Neural cell (in vitro differentiated cells): Measurements from ENCODE around the gene NMT1. TPM values are rescaled to one million over a fixed set of nuclear protein-coding genes. Genes with fewer than 3 reads are reported as not detected.

Experiments
- H2AFZ ChIP-seq: fragments of 200-600, 300-800 bp; sonication (generic), shearing (Covaris generic); 2 replicates; pipeline ENCODE4 v1.6.0; 2014; ENCODE audit warnings: low read depth, mild to moderate bottlenecking, antibody characterized with exemption, low read length, moderate library complexity
- H3F3A ChIP-seq: fragments of 200-600 bp; shearing (Covaris generic); 2 replicates; pipeline ENCODE4 v1.6.1; 2016; ENCODE audit warnings: mild to moderate bottlenecking, moderate library complexity, mixed read lengths, antibody characterized with exemption, low read length; ENCODE audit not compliant: insufficient read depth, poor library complexity, severe bottlenecking
- H3K27ac ChIP-seq: fragments of 200-600, 300-800 bp; sonication (generic), shearing (Covaris generic); 2 replicates; pipeline ENCODE4 v1.5.1; 2014; ENCODE audit warnings: mild to moderate bottlenecking, low read length, moderate library complexity
- H3K27me3 ChIP-seq: fragments of 300-800, 200-600 bp; sonication (generic), shearing (Covaris generic); 2 replicates; pipeline ENCODE4 v1.6.0; 2014; ENCODE audit warnings: mild to moderate bottlenecking, low read depth, low read length, moderate library complexity; ENCODE audit not compliant: insufficient read depth
- H3K36me3 ChIP-seq: fragments of 300-800, 200-600 bp; sonication (generic), shearing (Covaris generic); 2 replicates; pipeline ENCODE4 v1.5.1; 2014; ENCODE audit warnings: mild to moderate bottlenecking, antibody characterized with exemption, low read length, moderate library complexity; ENCODE audit not compliant: insufficient read depth
- H3K4me2 ChIP-seq: fragments of 300-800, 200-600 bp; sonication (generic), shearing (Covaris generic); 2 replicates; pipeline ENCODE4 v1.6.0; 2014; ENCODE audit warnings: mild to moderate bottlenecking, low read length
- H3K4me3 ChIP-seq: fragments of 300-800, 200-600 bp; sonication (generic), shearing (Covaris generic); 2 replicates; pipeline ENCODE4 v1.5.1; 2014; ENCODE audit warnings: mild to moderate bottlenecking, low read length, moderate library complexity
- H3K79me2 ChIP-seq: fragments of 200-600 bp; shearing (Covaris generic); replicated peaks from 2 replicates; pipeline ENCODE4 v1.6.0; 2014; ENCODE audit warnings: mild to moderate bottlenecking, low read length, moderate library complexity; ENCODE audit not compliant: insufficient read depth
- H3K9ac ChIP-seq: fragments of 300-800, 200-600 bp; sonication (generic), shearing (Covaris generic); 2 replicates; pipeline ENCODE4 v1.6.1; 2016; ENCODE audit warnings: mild to moderate bottlenecking, low read length, mixed read lengths
- H3K9me2 ChIP-seq: fragments of 200-600 bp; shearing (Covaris generic); 2 replicates; pipeline ENCODE4 v1.6.1; 2016; ENCODE audit warnings: mild to moderate bottlenecking, low read length, mixed read lengths; ENCODE audit not compliant: insufficient read depth
- H3K9me3 ChIP-seq: fragments of 200-600, 300-800 bp; sonication (generic), shearing (Covaris generic); 2 replicates; pipeline ENCODE4 v1.6.1; 2016; ENCODE audit warnings: mild to moderate bottlenecking, mixed run types, low read length, moderate library complexity, mixed read lengths
- H4K20me1 ChIP-seq: fragments of 200-600 bp; shearing (Covaris generic); 2 replicates; pipeline ENCODE4 v1.6.1; 2016; ENCODE audit warnings: mild to moderate bottlenecking, mixed run types; ENCODE audit not compliant: insufficient read depth
- EP300 ChIP-seq: fragments of 450-650 bp; conservative IDR thresholded peaks from 2 replicates; pipeline ENCODE4 v1.6.1; 2014; ENCODE audit warnings: antibody characterized with exemption, mild to moderate bottlenecking, moderate library complexity; ENCODE audit not compliant: poor library complexity, severe bottlenecking
- EZH2 ChIP-seq: fragments of 200-600, 300-800 bp; shearing (Covaris generic), sonication (generic); IDR thresholded peaks from 2 replicates; pipeline ENCODE4 v1.6.1; 2014; ENCODE audit warnings: antibody characterized with exemption, low read length, borderline replicate concordance, mild to moderate bottlenecking; ENCODE audit not compliant: insufficient read depth, poor library complexity, severe bottlenecking
- MXI1 ChIP-seq: fragments of 450-650 bp; conservative IDR thresholded peaks from 2 replicates; pipeline ENCODE4 v1.6.1; 2014; ENCODE audit warnings: antibody characterized with exemption, mild to moderate bottlenecking; ENCODE audit not compliant: poor library complexity, severe bottlenecking
- POLR2AphosphoS5 ChIP-seq: IDR thresholded peaks from 2 replicates; pipeline ENCODE4 v1.6.1; 2012
- RAD21 ChIP-seq: fragments of 450-650 bp; conservative IDR thresholded peaks from 2 replicates; pipeline ENCODE4 v1.6.1; 2014; ENCODE audit warnings: antibody characterized with exemption, mild to moderate bottlenecking, moderate library complexity
- REST ChIP-seq: IDR thresholded peaks from 2 replicates; pipeline ENCODE4 v1.6.1; 2012; ENCODE audit warnings: borderline replicate concordance
- SMC3 ChIP-seq: fragments of 450-650 bp; conservative IDR thresholded peaks from 2 replicates; pipeline ENCODE4 v1.6.1; 2014; ENCODE audit warnings: antibody characterized with exemption, mild to moderate bottlenecking, moderate library complexity; ENCODE audit not compliant: poor library complexity
- TAF1 ChIP-seq: IDR thresholded peaks from 2 replicates; pipeline ENCODE4 v1.6.1; 2012; ENCODE audit warnings: low read depth
- polyA plus RNA-seq: library from polyadenylated mRNA; depleted of rRNA; stranded (reverse); fragments of >200 nt; gene quantifications from 2 replicates; pipeline ENCODE4 v1.2.3, GENCODE V29; 2014
- TF ChIP-seq, protein P1 (sequence below): fragments of 450-650 bp; IDR thresholded peaks from 2 replicates; pipeline ENCODE4 v1.5.1; 2014; ENCODE audit warnings: antibody characterized with exemption, mild to moderate bottlenecking, moderate library complexity; ENCODE audit not compliant: poor library complexity, severe bottlenecking

The NMT1 gene
- polyA plus RNA-seq, 1 donor from 2014 or later = 23.4 TPM

DNA sequence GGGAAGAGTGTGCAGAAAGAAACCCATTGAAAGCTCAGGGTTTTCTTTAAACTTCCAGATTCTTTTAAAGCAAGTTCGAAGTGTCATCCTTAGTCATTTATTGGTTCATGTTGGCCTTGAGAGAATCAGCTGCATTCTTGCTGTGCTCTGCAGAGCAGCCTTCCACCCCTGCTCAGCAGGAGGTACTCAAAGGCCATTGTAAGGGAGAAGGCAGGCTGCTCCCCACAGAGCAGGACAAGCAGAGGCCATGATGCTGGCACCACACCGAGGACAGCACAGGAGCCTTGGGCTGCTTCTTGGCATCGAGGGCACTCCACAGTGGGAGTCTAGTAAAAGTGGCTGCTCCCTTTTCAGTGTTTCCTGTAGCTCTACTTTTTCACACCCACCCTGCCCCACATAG is 29.6 kb downstream of the NMT1 start:
- no peak overlapping the region for H3K9ac ChIP-seq
- no peak overlapping the region for H2AFZ ChIP-seq
- H4K20me1 ChIP-seq = no peaks in the 10 kb centered on the region
- H3K27ac ChIP-seq = no peak overlapping the region
- no peaks in the 10 kb centered on the region for H3K79me2 ChIP-seq
- no peaks in the 10 kb centered on the region for H3K36me3 ChIP-seq
- H3K9me3 ChIP-seq = no peaks in the 10 kb centered on the region
- H3K4me2 ChIP-seq = no peak overlapping the region
- H3F3A ChIP-seq = no peaks in the 10 kb centered on the region
- no peaks in the 10 kb centered on the region for H3K27me3 ChIP-seq
- TF ChIP-seq POLR2AphosphoS5 = no peak
- H3K9me2 ChIP-seq = no peaks in the 10 kb centered on the region
- H3K4me3 ChIP-seq = no peak overlapping the region

- H3K36me3 ChIP-seq = no peaks in the 10 kb centered on the region
- H3K79me2 ChIP-seq = no peaks in the 10 kb centered on the region
- TF ChIP-seq, protein P1, sequence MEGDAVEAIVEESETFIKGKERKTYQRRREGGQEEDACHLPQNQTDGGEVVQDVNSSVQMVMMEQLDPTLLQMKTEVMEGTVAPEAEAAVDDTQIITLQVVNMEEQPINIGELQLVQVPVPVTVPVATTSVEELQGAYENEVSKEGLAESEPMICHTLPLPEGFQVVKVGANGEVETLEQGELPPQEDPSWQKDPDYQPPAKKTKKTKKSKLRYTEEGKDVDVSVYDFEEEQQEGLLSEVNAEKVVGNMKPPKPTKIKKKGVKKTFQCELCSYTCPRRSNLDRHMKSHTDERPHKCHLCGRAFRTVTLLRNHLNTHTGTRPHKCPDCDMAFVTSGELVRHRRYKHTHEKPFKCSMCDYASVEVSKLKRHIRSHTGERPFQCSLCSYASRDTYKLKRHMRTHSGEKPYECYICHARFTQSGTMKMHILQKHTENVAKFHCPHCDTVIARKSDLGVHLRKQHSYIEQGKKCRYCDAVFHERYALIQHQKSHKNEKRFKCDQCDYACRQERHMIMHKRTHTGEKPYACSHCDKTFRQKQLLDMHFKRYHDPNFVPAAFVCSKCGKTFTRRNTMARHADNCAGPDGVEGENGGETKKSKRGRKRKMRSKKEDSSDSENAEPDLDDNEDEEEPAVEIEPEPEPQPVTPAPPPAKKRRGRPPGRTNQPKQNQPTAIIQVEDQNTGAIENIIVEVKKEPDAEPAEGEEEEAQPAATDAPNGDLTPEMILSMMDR = no peak
- no peak for TF ChIP-seq POLR2AphosphoS5
- no peak for TF ChIP-seq SMC3
- TF ChIP-seq EZH2 = no peak
- no peak for TF ChIP-seq TAF1
- TF ChIP-seq REST = no peak
- no peak for TF ChIP-seq MXI1
- TF ChIP-seq RAD21 = no peak
- TF ChIP-seq EP300 = no peak
- H3K9ac ChIP-seq = no peak overlapping the region
- H3K27me3 ChIP-seq = no peaks in the 10 kb centered on the region
- no peak overlapping the region for H3K27ac ChIP-seq
- H3F3A ChIP-seq = no peaks in the 10 kb centered on the region
- no peak overlapping the region for H3K4me2 ChIP-seq
- H3K9me2 ChIP-seq = no peaks in the 10 kb centered on the region
- H2AFZ ChIP-seq = no peak overlapping the region
- H3K9me3 ChIP-seq = no peaks in the 10 kb centered on the region
- no peaks in the 10 kb centered on the region for H4K20me1 ChIP-seq
- H3K4me3 ChIP-seq = no peak overlapping the region
Observed at GRCh38 chr17:45091778-45092425, 30.8 kb downstream of the NMT1 start.
